OCI-LY7 (cell line): ENCODE data around the gene KCNQ1. TPM values are rescaled to one million over a fixed set of nuclear protein-coding genes. Genes with fewer than 3 reads are reported as not detected.

ENCODE experiments used
- BruUV-seq: library from RNA; stranded (reverse); fragments of 400-500 nt; replicated peaks from 2 replicates; lab custom pipeline; 2021; lab: Mats Ljungman, UMichigan
- CTCF ChIA-PET: fragments of 300-600 bp; sonication (Branson Sonifier 250); formaldehyde crosslinking; loops from one replicate; lab custom pipeline; 2022; ENCODE audit warnings: antibody characterized with exemption; ENCODE audit not compliant: unreplicated experiment; lab: Charles Lee
- POLR2A ChIA-PET: fragments of 300-600 bp; sonication (Branson Sonifier 250); formaldehyde crosslinking; loops from one replicate; lab custom pipeline; 2022; ENCODE audit warnings: antibody characterized with exemption; lab: Charles Lee
- DNase-seq: peaks from one replicate; pipeline ENCODE4 v3.0.0-alpha.2; 2015; ENCODE audit warnings: low spot score
- H2AFZ ChIP-seq: fragments of 200-600 bp; sonication (generic), shearing (Covaris generic); 2 replicates; pipeline ENCODE4 v1.6.1; 2014; ENCODE audit warnings: mild to moderate bottlenecking, antibody characterized with exemption, low read length, moderate library complexity
- H3K27ac ChIP-seq: fragments of 200-600 bp; sonication (generic); 2 replicates; pipeline ENCODE4 v1.5.1; 2014; ENCODE audit warnings: mixed run types, low read depth, mild to moderate bottlenecking, moderate library complexity, low read length, inconsistent platforms; ENCODE audit not compliant: poor library complexity, severe bottlenecking
- H3K36me3 ChIP-seq: fragments of 200-600 bp; sonication (generic); 2 replicates; pipeline ENCODE4 v1.6.1; 2014; ENCODE audit warnings: mild to moderate bottlenecking, antibody characterized with exemption, low read length, moderate library complexity, mixed read lengths; ENCODE audit not compliant: insufficient read depth
- H3K4me1 ChIP-seq: fragments of 200-600 bp; sonication (generic); 2 replicates; pipeline ENCODE4 v1.5.1; 2014; ENCODE audit warnings: mild to moderate bottlenecking, low read length; ENCODE audit not compliant: insufficient read depth, poor library complexity, severe bottlenecking
- H3K4me2 ChIP-seq: fragments of 200-600 bp; sonication (generic); 2 replicates; pipeline ENCODE4 v1.6.1; 2014; ENCODE audit warnings: mild to moderate bottlenecking, low read length
- H3K4me3 ChIP-seq: fragments of 200-600 bp; sonication (generic); 2 replicates; pipeline ENCODE4 v1.5.1; 2014; ENCODE audit warnings: mild to moderate bottlenecking, low read depth, low read length; ENCODE audit not compliant: poor library complexity, severe bottlenecking
- H3K79me2 ChIP-seq: fragments of 200-600 bp; sonication (generic); 2 replicates; pipeline ENCODE4 v1.6.1; 2016; ENCODE audit warnings: low read depth, mild to moderate bottlenecking, low read length, moderate library complexity, mixed read lengths; ENCODE audit not compliant: insufficient read depth
- H3K9me2 ChIP-seq: fragments of 200-600 bp; sonication (generic); 2 replicates; pipeline ENCODE4 v1.6.1; 2016; ENCODE audit warnings: mild to moderate bottlenecking, low read length, mixed read lengths; ENCODE audit not compliant: insufficient read depth
- H3K9me3 ChIP-seq: fragments of 200-600 bp; sonication (generic); 2 replicates; pipeline ENCODE4 v1.6.1; 2014; ENCODE audit warnings: mild to moderate bottlenecking, mixed run types, low read length, mixed read lengths
- H4K20me1 ChIP-seq: fragments of 200-600 bp; sonication (generic); 2 replicates; pipeline ENCODE4 v1.6.1; 2014; ENCODE audit warnings: mild to moderate bottlenecking, antibody characterized with exemption, low read length, moderate library complexity, mixed read lengths; ENCODE audit not compliant: insufficient read depth
- CTCF ChIP-seq: fragments of 200-600 bp; sonication (generic); conservative IDR thresholded peaks from 2 replicates; pipeline ENCODE4 v1.5.1; 2014; ENCODE audit warnings: mild to moderate bottlenecking, antibody characterized with exemption, low read length, moderate library complexity, mixed read lengths
- EZH2phosphoT487 ChIP-seq: fragments of 200-600 bp; sonication (generic); IDR thresholded peaks from 2 replicates; pipeline ENCODE4 v1.6.1; 2018; ENCODE audit warnings: low read depth, borderline replicate concordance, mild to moderate bottlenecking, mixed run types, antibody characterized with exemption, low read length, moderate library complexity, mixed read lengths
- intact Hi-C: fragments of 100-400 bp; cut with micrococcal nuclease; formaldehyde crosslinking; loops from one replicate; pipeline ENCODE4 v1.10.0; 2022; ENCODE audit not compliant: unreplicated experiment
- total RNA-seq, 2 experiments: library from RNA; depleted of rRNA in 1 of 2; stranded (reverse); fragments of >200 nt in 1 of 2; shearing (Covaris generic) in 1 of 2; gene quantifications; 2 replicates each; pipeline ENCODE4 v1.2.3, GENCODE V29; 2014 to 2022

Gene KCNQ1
- total RNA-seq, 2 experiments from 2014 or later: 0.22 to 1.3 TPM

GRCh38 chr11:2558397-2558796, 113.6 kb downstream of the KCNQ1 start:
- Histone ChIP-seq H3K4me2 (no peak overlapping the region), H3K4me1 (no peaks in the 10 kb centered on the region), H2AFZ (no peak overlapping the region), H3K9me2 (no peaks in the 10 kb centered on the region), H3K9me3 (no peaks in the 10 kb centered on the region), H4K20me1 (no peaks in the 10 kb centered on the region), H3K79me2 (no peaks in the 10 kb centered on the region), H3K27ac (no peak overlapping the region), H3K4me3 (no peak overlapping the region), H3K36me3 (no peaks in the 10 kb centered on the region)
- no peak for TF ChIP-seq CTCF
- TF ChIP-seq EZH2phosphoT487: no peak
- POLR2A ChIA-PET: no interaction called here
- CTCF ChIA-PET: no interaction called here
- no peak for DNase-seq
- intact Hi-C loops: no loop called here
- BruUV-seq: no TSS peak

DNA sequence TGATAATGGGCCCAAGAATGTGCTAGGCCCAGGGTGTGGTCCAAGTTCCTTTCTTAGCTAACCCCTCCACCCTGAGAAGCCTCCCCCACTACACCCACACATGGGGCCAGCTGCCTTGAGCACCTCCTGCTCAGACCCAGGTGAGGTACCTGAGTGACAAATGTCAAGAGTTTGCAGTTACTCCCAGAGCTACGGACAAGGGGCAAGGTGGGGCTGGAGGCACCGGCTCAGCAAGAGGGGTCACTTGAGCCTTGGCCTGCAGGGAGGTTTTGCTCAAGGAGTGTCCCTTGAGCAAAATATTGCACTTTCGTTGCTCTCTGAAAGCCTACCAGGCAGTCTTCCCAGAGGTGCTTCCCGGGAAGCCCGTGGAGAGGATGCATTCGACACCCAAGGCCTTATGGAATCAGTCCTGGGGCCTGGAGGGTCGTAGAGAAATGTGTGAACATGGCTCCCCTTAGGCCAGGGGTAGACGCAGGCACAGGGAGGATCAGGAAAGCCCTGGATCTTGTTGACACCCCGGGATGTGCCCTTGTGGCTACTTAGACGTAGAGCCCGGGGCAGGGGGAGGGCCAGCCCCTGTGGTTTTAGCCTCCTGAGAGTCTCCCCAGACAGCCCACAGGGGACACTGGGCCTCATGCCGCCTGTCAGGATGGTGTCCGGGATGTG, 114.2 kb downstream of the KCNQ1 start:
- CTCF ChIA-PET: no interaction called here
- no peaks in the 10 kb centered on the region for H4K20me1 ChIP-seq
- DNase-seq: no peak

More for the DNA sequence above, 114.2 kb downstream of the KCNQ1 start:
- Histone ChIP-seq H3K79me2 (no peaks in the 10 kb centered on the region), H3K27ac (no peak overlapping the region), H3K36me3 (no peaks in the 10 kb centered on the region), H3K4me3 (no peak overlapping the region), H3K9me2 (no peaks in the 10 kb centered on the region), H3K9me3 (no peaks in the 10 kb centered on the region), H3K4me2 (no peak overlapping the region), H3K4me1 (no peaks in the 10 kb centered on the region), H2AFZ (no peak overlapping the region)
- TF ChIP-seq CTCF: no peak
- no peak for TF ChIP-seq EZH2phosphoT487
- no TSS peak for BruUV-seq
- POLR2A ChIA-PET: no interaction called here
- intact Hi-C loops: no loop called here
